EH (cell line): ENCODE measurements around the gene RSPH9.
A peak's percentile ranks its signal among the peaks of the same experiment; 100 is the strongest.

Experiments
- DNase-seq: peaks from one replicate; pipeline ENCODE4 v3.0.0-alpha.2; 2015; ENCODE audit warnings: low read depth

The RSPH9 gene

DNA sequence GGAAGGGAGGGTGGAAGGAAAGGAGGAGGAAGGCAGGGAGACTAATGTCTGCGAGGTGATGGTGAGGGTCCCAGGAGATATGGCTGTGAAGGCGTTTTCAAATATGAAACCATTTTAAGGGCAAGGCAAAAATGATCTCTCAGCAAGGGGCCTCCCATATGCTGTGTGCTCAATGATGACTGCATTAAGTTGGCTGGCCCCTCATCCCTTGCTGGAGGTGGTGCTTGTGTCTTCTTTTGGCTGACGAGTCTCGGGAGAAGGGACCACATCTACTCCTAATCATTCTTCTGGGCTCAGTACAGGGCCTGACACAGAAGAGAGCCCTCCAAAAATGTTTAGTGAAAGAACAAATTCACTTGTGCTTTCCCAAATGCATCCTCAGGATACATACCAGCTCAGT, 65.7 kb downstream of the RSPH9 start:
- no peak for DNase-seq

DNA sequence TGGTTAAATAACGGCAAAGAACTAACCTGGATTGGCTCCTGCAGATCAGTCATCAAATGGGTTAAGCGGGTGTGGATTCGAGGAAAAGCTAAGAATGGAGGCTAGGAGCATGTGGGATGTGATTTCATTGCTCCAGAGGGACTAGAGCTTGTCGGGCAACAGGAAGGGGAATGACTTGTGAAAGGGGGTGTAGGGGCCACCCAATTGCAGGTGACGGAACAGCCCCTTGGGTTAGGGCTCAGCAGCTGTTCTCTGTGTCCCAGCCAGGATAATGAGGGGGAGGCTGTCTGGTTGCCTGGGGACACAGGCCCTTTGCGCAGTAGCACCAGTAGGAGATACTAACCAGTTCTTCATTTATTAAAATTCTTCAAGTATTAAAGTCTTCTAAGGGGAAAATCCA, 67.7 kb downstream of the RSPH9 start:
- no peak for DNase-seq

- no peak for DNase-seq
Observed at GRCh38 chr6:43713643-43714310, 68.9 kb downstream of the RSPH9 start.

GRCh38 chr6:43714311-43715055, 69.6 kb downstream of the RSPH9 start:
- DNase-seq: peak; percentile 37

DNA sequence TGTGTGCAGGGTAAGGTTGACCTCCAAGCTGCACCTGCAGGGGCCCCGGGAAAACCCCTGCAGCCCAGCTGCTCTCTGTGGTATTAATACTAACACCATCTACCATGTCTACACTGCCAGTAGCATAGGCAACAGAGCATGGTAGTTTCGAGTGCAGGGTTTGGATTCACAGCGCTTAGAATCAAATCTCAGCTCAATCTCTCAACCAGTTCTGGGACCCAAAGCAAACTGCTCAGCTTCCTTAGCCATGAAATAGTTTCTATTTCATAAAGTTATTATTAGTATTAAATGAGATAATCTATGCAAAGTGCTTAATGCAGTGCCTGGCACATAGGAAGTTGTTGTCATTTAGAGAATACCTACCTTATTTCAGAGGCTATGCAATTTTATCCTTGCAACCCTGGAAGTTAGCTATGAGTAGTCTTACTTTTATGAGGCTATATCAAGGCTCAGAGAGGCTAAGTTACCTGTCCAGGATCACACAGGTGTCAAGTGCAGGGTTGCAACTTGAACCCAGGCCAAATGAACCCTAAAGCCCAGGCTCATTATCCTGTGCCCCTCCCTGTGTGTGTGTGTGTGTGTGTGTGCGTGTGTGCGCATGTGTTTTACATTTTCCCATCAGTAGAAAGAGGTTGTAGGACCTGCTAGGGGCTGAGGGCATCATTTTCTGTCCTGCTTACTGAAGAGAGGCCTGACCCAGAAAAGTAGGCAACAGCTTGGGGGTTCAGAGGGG, 70.4 kb downstream of the RSPH9 start:
- DNase-seq: no peak

DNA sequence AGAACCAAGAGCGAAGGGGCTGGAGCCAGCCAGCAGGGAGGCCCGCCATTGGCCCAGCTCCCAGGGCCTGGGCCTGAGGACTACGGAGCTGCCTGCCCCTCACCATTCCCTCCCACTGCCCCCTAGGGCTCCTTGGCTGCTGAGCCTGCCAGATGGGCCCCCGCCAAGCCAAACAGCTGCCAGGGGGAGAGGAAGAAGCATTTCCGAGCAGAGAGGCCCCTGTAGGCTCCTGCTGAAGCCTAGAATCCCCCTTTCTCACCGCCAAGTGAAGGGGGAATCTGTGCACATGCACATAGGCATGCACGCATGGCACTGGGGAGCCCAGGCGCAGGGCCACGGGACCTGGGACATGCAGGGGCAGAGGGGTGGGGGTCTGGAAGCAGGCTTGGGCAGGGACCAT, 71.3 kb downstream of the RSPH9 start:
- DNase-seq: no peak

GRCh38 chr6:43717389-43717788, 72.6 kb downstream of the RSPH9 start:
- no peak for DNase-seq

GRCh38 chr6:43717822-43718221, 73.0 kb downstream of the RSPH9 start:
- no peak for DNase-seq

- no peak for DNase-seq
Observed at GRCh38 chr6:43718387-43719105, 73.7 kb downstream of the RSPH9 start.

GRCh38 chr6:43719511-43719910, 74.7 kb downstream of the RSPH9 start:
- DNase-seq: no peak

- DNase-seq: no peak
Observed at GRCh38 chr6:43720999-43721398, 76.2 kb downstream of the RSPH9 start.
